SH-SY5Y (cell line): Measurements from ENCODE around the gene PAX5.

Experiments used
- GATA2 ChIP-seq: IDR thresholded peaks from 2 replicates; pipeline ENCODE4 v1.6.1; 2011; ENCODE audit warnings: mild to moderate bottlenecking, low read depth, low read length
- GATA3 ChIP-seq: IDR thresholded peaks from 2 replicates; pipeline ENCODE4 v1.6.1; 2011; ENCODE audit warnings: low read depth, mild to moderate bottlenecking, low read length, moderate library complexity

DNA sequence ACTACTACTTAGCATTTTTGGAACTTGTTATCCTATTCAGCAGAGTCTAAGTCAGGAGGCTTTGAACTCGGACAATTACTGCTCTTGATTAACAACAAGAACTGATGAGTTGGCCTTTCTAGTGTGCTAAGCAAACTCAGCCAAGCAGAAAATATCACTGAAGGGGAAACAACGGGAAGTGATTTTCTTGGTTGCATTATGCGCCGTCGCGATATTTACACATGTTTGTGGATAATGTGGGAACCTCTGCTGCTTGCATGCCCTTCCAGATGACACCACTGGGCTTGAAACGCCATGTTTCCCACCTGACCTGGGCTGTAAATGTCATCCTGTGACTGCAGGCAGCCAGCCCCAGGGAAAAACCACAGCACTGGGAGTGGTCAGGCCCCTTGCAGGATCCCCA, 205.5 kb downstream of the PAX5 start:
- TF ChIP-seq GATA2 (no peak), GATA3 (no peak)
